Measurements from ENCODE around the gene DYRK1A.

DYRK1A gene

GRCh38 chr21:37365517-37366481 lies 774 bp upstream of the DYRK1A start:
- Histone ChIP-seq H3K9me3 (ENCODE audit: severe bottlenecking) (no peaks in the 10 kb centered on the region), H3K27ac (peak overlapping the region; percentile 98), H3K27me3 (ENCODE audit: insufficient read depth, low read depth, severe bottlenecking) (no peaks in the 10 kb centered on the region), H3K4me3 (ENCODE audit: low read depth, low read length) (peak overlapping the region; percentile 88), H3K36me3 (peaks cover 4% of the 10 kb centered on the region; the same call in 1 of the 2 replicates)
- DNase-seq, result peak; percentile 62
- no peak for TF ChIP-seq CTCF (IDR thresholded peaks at IDR 0.05; ENCODE audit: low read depth, low read length)

- Histone ChIP-seq H3K4me3 (ENCODE audit: low read depth, low read length) (peak overlapping the region; percentile 89), H3K9me3 (ENCODE audit: severe bottlenecking) (no peaks in the 10 kb centered on the region), H3K36me3 (peaks cover 4% of the 10 kb centered on the region; the same call in 1 of the 2 replicates), H3K27me3 (ENCODE audit: insufficient read depth, low read depth, severe bottlenecking) (no peaks in the 10 kb centered on the region), H3K27ac (peak overlapping the region; percentile 100)
- no peak for TF ChIP-seq CTCF (IDR thresholded peaks at IDR 0.05; ENCODE audit: low read depth, low read length)
- DNase-seq, result no peak
These were observed 746 bp downstream of the DYRK1A start for GRCh38 chr21:37367336-37367702.

GRCh38 chr21:37367703-37368540 lies 1.3 kb downstream of the DYRK1A start:
- Histone ChIP-seq H3K9me3 (ENCODE audit: severe bottlenecking) (no peaks in the 10 kb centered on the region), H3K4me3 (ENCODE audit: low read depth, low read length) (peak overlapping the region; percentile 89), H3K27me3 (ENCODE audit: insufficient read depth, low read depth, severe bottlenecking) (no peaks in the 10 kb centered on the region), H3K27ac (peak overlapping the region; percentile 100), H3K36me3 (peaks cover 4% of the 10 kb centered on the region; the same call in 1 of the 2 replicates)
- no peak for TF ChIP-seq CTCF (IDR thresholded peaks at IDR 0.05; ENCODE audit: low read depth, low read length)
- peak; percentile 29 for DNase-seq

DNA sequence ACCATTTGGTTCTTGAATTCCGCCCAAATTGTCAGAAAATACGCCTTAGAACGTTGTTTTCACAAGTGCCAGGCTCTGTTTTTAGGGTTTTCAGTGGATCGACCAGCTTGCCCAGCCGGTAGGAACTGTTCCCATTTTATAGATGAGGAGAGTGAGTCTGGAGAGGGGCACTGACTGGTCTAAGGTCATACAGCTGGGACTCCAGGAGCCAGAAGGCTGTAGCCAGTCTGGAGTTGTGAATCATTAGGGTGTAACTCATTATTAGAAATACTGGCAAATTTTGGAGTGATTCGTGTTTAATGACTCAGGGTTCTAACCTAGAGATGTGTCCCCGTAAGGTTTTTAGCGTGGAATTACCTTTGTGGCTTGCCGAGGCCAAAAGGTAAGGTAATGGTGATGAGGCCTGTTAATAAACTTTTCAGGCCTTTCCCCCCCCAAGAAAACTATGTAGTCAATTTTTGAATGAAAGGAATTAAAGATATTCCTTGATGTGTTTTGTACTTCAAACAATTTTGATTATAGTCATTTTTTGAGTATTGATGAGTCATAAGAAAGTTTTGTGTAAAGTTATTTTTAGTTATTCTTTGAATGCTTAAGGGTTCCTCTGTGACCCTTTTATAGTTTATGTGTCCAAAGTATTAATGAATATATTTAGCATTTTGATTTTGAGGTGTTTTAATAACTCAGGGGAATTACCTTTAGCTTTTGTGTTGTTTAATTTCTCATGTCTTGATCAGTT lies 2.1 kb downstream of the DYRK1A start:
- Histone ChIP-seq H3K27me3 (ENCODE audit: insufficient read depth, low read depth, severe bottlenecking) (no peaks in the 10 kb centered on the region), H3K36me3 (peaks cover 4% of the 10 kb centered on the region; the same call in 1 of the 2 replicates), H3K4me3 (ENCODE audit: low read depth, low read length) (peak overlapping the region; percentile 89), H3K9me3 (ENCODE audit: severe bottlenecking) (no peaks in the 10 kb centered on the region), H3K27ac (peak overlapping the region; percentile 100)
- no peak for DNase-seq
- TF ChIP-seq CTCF (IDR thresholded peaks at IDR 0.05; ENCODE audit: low read depth, low read length), result no peak

DNA sequence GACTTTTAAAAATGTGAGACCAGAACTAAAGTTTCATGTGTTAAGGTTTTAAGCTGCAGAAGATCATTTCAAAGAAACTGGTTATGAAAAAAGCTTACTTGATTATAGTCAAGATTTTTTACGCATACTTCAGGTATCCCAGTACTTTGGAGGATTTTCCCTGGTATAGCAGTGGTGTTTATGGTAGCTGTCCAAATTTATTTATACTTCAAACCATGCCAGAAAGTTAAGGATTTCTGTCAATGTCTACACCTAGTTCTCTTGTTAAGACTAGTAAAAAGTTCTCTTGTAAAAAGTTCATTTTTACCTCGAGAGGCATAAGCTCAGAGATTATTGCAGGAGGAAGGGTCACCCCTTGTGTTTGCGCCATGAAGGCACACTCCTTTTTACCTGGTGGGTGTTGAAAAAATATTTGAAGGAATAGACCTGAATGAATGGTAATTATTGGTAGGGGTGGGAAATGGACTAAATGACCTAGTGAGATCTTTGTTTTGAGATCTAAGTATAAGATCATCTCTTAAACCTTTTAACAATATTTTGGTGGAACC lies 2.8 kb downstream of the DYRK1A start:
- no peak overlapping the region; the same call in 1 of the 2 replicates for H3K4me3 ChIP-seq (ENCODE audit: low read depth, low read length)
- H3K9me3 ChIP-seq (ENCODE audit: severe bottlenecking), result no peaks in the 10 kb centered on the region
- no peaks in the 10 kb centered on the region for H3K27me3 ChIP-seq (ENCODE audit: insufficient read depth, low read depth, severe bottlenecking)
- peaks cover 4% of the 10 kb centered on the region; the same call in 1 of the 2 replicates for H3K36me3 ChIP-seq
- no peak overlapping the region for H3K27ac ChIP-seq
- no peak for DNase-seq
- TF ChIP-seq CTCF (IDR thresholded peaks at IDR 0.05; ENCODE audit: low read depth, low read length), result no peak
